HL-60 (cell line): ENCODE measurements around the gene DIPK1A.

Source experiments
- DNase-seq, 2 experiments: peaks; one replicate each; pipeline ENCODE4 v3.0.0-alpha.2; 2010 to 2020; ENCODE audit warnings: low read depth in 1 of 2, low spot score in 1 of 2
- H3K27ac ChIP-seq: fragments of 250-450 bp; sonication (Bioruptor Pico); replicated peaks from 2 replicates; pipeline ENCODE4 v1.5.1; 2020; ENCODE audit warnings: mild to moderate bottlenecking, moderate library complexity
- H3K27me3 ChIP-seq: fragments of 250-450 bp; sonication (Bioruptor Pico); 2 replicates; pipeline ENCODE4 v1.5.1; 2021; ENCODE audit warnings: mild to moderate bottlenecking, moderate library complexity; ENCODE audit not compliant: insufficient read depth, poor library complexity, severe bottlenecking
- H3K4me3 ChIP-seq: replicated peaks from 2 replicates; pipeline ENCODE4 v1.5.1; 2011; ENCODE audit warnings: mild to moderate bottlenecking, control low read depth, low read length; ENCODE audit not compliant: insufficient read depth
- CTCF ChIP-seq: IDR thresholded peaks from one replicate; pipeline ENCODE4 v1.5.1; 2011; ENCODE audit warnings: low read length, control low read depth, inconsistent platforms; ENCODE audit not compliant: insufficient read depth
- GABPA ChIP-seq: IDR thresholded peaks from 2 replicates; pipeline ENCODE4 v1.6.1; 2012; ENCODE audit warnings: low read depth
- POLR2AphosphoS5 ChIP-seq: IDR thresholded peaks from 2 replicates; pipeline ENCODE4 v1.6.1; 2012; ENCODE audit warnings: low read depth
- REST ChIP-seq: IDR thresholded peaks from 2 replicates; pipeline ENCODE4 v1.6.1; 2012; ENCODE audit warnings: low read depth; ENCODE audit not compliant: insufficient replicate concordance
- SPI1 ChIP-seq: IDR thresholded peaks from 2 replicates; pipeline ENCODE4 v1.6.1; 2012; ENCODE audit warnings: low read depth, mild to moderate bottlenecking, borderline replicate concordance

The DIPK1A gene

GRCh38 chr1:92883297-92883696, 78.0 kb downstream of the DIPK1A start:
- Histone ChIP-seq H3K27me3 (no peaks in the 10 kb centered on the region), H3K27ac (no peak overlapping the region), H3K4me3 (no peak overlapping the region)
- no peak for TF ChIP-seq REST
- TF ChIP-seq GABPA: no peak
- TF ChIP-seq POLR2AphosphoS5: no peak
- TF ChIP-seq CTCF: no peak
- no peak for TF ChIP-seq SPI1
- no peak for DNase-seq

GRCh38 chr1:92882819-92883218, 78.4 kb downstream of the DIPK1A start:
- no peaks in the 10 kb centered on the region for H3K27me3 ChIP-seq
- peak; percentile 95 for TF ChIP-seq SPI1
- TF ChIP-seq GABPA: peak; percentile 52; the same call in 1 of the 2 replicates
- no peak for TF ChIP-seq REST

GRCh38 chr1:92881391-92881790, 79.9 kb downstream of the DIPK1A start:
- TF ChIP-seq GABPA (no peak), POLR2AphosphoS5 (no peak)
- DNase-seq: no peak
- H3K27me3 ChIP-seq: no peaks in the 10 kb centered on the region
- H3K27ac ChIP-seq: no peak overlapping the region
- H3K4me3 ChIP-seq: no peak overlapping the region

More at GRCh38 chr1:92882819-92883218, 78.4 kb downstream of the DIPK1A start:
- DNase-seq: peak; percentile 10 to 72
- Histone ChIP-seq H3K27ac (no peak overlapping the region), H3K4me3 (no peak overlapping the region)

GRCh38 chr1:92879316-92879968, 81.8 kb downstream of the DIPK1A start:
- H3K27me3 ChIP-seq: no peaks in the 10 kb centered on the region
- no peak overlapping the region for H3K27ac ChIP-seq
- DNase-seq: no peak
- H3K4me3 ChIP-seq: no peak overlapping the region
- TF ChIP-seq REST: no peak
